GM18907 (cell line): ENCODE measurements around the gene LGALS7B.
"Not testable (repeated sequence)": the region's sequence is repeated elsewhere in the genome, so short reads cannot be mapped to it uniquely, and the experiment has no call there.

Source experiments
- ATAC-seq: cut with Tn5 transposase; IDR thresholded peaks from one replicate; pipeline ENCODE4 v1.9.1; 2021; ENCODE audit warnings: mild to moderate bottlenecking, moderate library complexity; ENCODE audit not compliant: unreplicated experiment

LGALS7B gene

DNA sequence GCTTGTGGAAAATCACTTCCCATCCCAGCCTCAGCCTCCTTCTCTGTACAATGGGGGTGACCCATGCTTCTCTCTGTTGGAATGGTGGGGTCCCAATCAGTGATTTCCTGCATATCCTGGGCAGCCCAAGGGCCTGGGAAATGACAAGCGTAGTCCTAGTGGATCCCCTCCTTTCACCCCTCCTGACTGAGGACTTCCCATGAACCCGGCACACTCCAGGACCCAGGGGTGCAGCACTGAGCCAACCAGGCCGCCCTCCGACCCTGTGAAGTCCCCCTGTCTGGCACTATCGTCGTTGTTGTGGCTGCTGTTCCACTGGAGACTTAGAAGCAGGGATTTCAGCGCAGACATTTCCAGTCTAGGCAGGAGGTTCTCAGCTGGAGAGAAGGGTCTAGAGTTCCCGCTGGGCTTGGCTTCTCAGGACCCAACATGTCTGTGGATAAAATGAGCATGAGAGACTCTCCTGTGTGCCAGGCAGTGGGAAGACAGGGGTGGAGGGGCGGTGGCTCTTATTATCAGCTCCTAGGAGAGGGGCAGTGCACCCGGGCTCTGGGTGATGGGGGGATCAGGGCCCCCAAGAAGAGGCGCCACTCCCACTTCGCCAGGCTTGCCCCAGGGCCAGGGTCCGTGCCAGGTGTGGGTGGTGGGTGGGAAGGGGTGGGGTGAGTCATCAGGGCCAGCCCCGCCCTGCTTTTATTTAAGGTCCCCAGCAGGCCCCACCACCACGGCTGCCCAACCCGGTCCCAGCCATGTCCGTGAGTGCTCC, at the start of gene LGALS7B:
LGALS7B (plus strand) TSS at position 723 of the 766 bp plus-strand sequence; CDS start at position 750, 27 bp downstream.
- no peak for ATAC-seq

- no peak for ATAC-seq
Measured at GRCh38 chr19:38739440-38740256, 49.4 kb upstream of the LGALS7B start.

DNA sequence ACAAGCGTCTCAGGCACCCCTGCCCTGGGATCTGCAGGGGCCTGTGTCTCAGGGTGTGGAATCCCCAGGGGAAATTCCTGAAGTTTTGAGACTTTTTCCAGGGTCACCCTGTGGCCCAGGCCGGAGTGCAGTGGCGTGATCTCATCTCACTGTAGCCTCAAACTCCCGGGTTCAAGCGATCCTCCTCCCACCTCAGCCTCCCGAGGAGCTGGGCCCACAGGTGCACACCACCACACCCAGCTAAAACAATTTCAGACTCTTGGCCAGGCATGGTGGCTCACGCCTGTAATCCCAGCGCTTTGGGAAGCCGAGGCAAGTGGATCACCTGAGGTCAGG, 48.8 kb upstream of the LGALS7B start:
- ATAC-seq, result no peak

DNA sequence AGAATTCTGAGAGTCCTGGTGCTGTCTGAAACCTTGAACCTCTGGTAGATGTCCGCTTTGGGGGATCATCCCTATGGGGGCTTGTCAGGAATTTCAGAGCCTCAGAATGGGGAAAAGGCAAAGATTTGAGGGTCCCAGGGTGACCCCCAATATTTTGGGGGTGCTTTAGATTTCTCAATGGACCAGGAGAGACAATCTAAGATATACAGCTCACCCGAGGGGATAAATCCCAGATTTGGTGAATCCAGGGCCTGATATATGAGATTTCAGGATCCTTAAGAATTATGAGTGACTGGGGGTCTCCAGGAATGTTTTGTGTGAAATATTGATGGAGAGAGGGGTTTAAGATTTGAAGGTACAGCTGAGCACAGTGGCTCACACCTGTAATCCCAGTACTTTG, 48.1 kb upstream of the LGALS7B start:
- ATAC-seq, result no peak

DNA sequence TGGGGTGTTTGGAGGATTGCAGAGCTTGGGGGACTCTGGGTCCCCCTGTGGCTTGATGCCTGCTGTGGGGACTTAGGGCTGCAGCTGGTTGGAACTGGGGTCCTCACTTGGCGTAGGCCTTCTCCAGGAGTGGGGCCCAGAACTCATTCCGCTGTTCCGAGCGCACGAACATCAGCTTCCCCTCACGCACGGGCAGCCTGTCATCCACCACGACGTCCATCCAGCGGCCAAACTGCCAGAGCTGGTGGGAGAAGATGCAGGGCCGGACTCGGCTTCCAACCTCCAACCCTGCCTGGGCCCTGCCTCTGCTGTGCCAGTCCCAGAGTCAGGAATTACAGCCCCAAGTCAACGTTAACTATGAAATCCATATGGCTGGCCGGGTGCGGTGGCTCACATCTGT, 47.3 kb upstream of the LGALS7B start:
- ATAC-seq, result no peak

GRCh38 chr19:38742296-38742695, 46.7 kb upstream of the LGALS7B start:
- no peak for ATAC-seq

GRCh38 chr19:38742906-38743305, 46.1 kb upstream of the LGALS7B start:
- no peak for ATAC-seq

- ATAC-seq, result no peak
Measured at GRCh38 chr19:38743394-38744297, 45.4 kb upstream of the LGALS7B start.

DNA sequence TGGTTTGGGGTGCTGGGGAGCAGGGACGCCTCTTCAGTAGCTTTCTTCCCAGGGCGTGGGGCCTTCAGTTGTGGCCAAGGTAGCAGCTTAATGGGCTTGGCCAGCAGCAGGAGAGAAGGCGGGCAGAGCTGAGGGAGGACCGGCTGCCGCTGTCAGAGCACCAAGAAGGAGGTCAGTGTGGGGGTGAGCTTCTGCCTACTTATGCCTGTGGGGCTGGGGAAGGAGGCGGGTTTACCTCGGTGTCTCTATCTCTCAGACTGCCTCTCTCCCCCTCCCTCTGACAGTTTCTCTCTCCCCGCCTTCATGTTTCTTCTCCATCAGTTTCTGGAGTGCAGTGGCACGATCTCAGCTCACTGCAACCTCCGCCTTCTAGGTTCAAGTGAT, 44.7 kb upstream of the LGALS7B start, which contains the start of gene CAPN12:
CAPN12 (minus strand) TSS at position 177 of the 384 bp plus-strand sequence. CDS start 309 bp downstream, outside the sequence.
- no peak for ATAC-seq

- no peak for ATAC-seq
Measured at GRCh38 chr19:38744874-38745273, 44.1 kb upstream of the LGALS7B start.

GRCh38 chr19:38745316-38745715, 43.7 kb upstream of the LGALS7B start:
- no peak for ATAC-seq

GRCh38 chr19:38753783-38754182, 35.2 kb upstream of the LGALS7B start:
- not testable (repeated sequence) for ATAC-seq

GRCh38 chr19:38754196-38754595, 34.8 kb upstream of the LGALS7B start:
- ATAC-seq, result not testable (repeated sequence)

GRCh38 chr19:38759590-38760003, 29.4 kb upstream of the LGALS7B start:
- ATAC-seq, result no peak

GRCh38 chr19:38760805-38761517, 28.0 kb upstream of the LGALS7B start:
- ATAC-seq, result not testable (repeated sequence)

DNA sequence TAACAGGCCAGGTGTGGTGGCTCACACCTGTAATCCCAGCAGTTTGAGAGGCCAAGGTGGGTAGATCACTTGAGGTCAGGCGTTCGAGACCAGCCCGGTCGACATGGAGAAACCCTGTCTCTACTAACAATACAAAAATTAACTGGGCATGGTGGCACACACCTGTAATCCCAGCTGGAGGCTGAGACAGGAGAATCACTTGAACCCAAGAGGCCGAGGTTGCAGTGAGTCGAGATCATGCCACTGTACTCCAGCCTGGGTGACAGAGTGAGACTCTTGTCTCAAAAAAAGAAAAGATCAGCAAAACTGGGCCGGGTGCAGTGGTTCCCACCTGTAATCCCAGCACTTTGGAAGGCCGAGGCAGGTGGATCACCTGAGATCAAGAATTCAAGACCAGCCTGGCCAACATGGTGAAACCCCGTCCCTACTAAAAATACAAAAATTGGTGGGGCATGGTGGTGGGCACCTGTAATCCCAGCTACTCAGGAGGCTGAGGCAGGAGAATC, 27.1 kb upstream of the LGALS7B start:
- not testable (repeated sequence) for ATAC-seq

DNA sequence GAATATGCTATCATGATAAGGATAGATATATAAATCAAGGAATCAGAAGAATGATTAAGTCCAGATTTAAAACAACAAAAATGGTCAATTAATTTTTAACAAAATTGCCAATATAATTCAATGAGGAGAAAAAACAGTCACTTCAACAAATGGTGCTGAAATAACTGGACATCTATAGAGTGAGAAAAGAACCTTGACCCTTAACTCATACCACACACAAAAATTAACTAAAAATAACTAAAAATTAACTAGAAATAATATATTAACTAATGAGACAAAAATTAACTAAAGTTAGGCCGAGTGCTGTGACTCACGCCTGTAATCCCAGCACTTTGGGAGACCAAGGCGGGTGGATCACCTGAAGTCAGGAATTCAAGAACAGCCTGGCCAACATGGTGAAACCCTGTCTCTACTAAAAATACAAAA, 25.2 kb upstream of the LGALS7B start:
- ATAC-seq, result no peak

GRCh38 chr19:38765214-38765613, 23.8 kb upstream of the LGALS7B start:
- no peak for ATAC-seq

DNA sequence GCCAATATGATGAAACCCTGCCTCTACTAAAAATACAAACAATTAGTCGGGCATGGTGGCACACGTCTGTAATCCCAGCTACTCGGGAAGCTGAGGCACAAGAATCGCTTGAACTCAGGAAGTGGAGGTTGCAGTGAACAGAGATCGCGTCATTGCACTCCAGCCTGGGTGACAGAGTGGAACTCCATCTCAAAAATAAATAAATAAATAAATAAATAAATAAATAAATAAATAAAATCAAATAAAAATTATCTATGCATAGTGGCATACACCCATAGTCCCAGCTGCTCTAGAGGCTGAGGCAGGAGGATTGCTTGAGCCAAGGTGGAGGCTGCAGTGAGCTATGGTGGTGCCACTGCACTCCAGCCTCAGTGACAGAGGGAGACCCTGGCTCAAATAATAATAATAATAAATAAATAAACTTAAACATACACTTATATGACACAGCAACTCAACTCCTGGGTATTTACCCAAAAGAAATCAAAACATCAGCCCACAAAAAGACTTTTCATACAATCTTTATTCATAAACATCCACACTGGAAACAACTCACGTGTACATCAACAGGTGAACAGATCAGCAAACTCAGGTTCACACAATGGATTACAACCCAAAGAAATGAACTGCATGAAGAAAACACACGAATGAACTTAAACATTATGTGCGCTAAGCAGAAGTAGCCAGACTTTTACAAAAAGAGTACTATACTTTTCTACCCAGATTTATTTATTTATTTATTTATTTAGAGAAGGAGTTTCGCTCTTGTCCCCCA, 22.5 kb upstream of the LGALS7B start:
- ATAC-seq, result no peak
